Body of pancreas (tissue), 4 donors: ENCODE measurements around the gene DZIP1.

Experiments
- POLR2A ChIP-seq, 3 donors: fragments of 450-650 bp; IDR thresholded peaks; one replicate each; pipeline ENCODE4 v1.6.1; 2016; ENCODE audit warnings: antibody characterized with exemption in 3 of 3, mild to moderate bottlenecking in 2 of 3
- TF ChIP-seq, protein P1 (sequence below), 7 experiments: fragments of 450-650 bp in 4 of 7; fragments of 200-600 bp in 3 of 7; sonication (generic) in 3 of 7; IDR thresholded peaks; one replicate each; pipeline ENCODE4 v1.5.1; 2016 to 2019; ENCODE audit warnings: antibody characterized with exemption in 7 of 7

DNA sequence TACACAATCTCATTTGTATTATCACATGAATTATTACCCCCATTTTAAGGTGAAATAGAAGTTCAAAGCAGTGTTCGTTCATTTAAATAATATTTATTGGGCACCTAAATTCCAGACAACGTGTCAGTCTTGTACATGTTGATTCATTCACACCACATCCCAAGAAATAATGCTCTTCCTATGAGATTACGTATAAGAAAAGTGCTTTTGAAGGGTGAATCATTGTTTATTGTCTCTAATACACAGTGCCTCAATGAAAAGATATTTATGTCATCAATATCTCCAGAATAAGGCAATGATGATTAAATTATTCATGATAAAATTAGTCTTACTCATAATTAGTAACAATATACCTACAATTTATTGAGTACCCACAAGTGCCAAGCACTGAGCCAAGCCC, 56.4 kb downstream of the DZIP1 start:
- TF ChIP-seq, protein P1, sequence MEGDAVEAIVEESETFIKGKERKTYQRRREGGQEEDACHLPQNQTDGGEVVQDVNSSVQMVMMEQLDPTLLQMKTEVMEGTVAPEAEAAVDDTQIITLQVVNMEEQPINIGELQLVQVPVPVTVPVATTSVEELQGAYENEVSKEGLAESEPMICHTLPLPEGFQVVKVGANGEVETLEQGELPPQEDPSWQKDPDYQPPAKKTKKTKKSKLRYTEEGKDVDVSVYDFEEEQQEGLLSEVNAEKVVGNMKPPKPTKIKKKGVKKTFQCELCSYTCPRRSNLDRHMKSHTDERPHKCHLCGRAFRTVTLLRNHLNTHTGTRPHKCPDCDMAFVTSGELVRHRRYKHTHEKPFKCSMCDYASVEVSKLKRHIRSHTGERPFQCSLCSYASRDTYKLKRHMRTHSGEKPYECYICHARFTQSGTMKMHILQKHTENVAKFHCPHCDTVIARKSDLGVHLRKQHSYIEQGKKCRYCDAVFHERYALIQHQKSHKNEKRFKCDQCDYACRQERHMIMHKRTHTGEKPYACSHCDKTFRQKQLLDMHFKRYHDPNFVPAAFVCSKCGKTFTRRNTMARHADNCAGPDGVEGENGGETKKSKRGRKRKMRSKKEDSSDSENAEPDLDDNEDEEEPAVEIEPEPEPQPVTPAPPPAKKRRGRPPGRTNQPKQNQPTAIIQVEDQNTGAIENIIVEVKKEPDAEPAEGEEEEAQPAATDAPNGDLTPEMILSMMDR (IDR thresholded peaks at IDR 0.05) = no peak
- TF ChIP-seq POLR2A (IDR thresholded peaks at IDR 0.05) = no peak
